ENCODE data around the gene SMIM31. TPM values are rescaled to one million over a fixed set of nuclear protein-coding genes. Genes with fewer than 3 reads are reported as not detected.

Gene SMIM31
- total and polyA plus RNA-seq, 9 of the 15 experiments (the other 6 are each of a cell fraction or from before 2014, with no cell fraction given) = not detected

DNA sequence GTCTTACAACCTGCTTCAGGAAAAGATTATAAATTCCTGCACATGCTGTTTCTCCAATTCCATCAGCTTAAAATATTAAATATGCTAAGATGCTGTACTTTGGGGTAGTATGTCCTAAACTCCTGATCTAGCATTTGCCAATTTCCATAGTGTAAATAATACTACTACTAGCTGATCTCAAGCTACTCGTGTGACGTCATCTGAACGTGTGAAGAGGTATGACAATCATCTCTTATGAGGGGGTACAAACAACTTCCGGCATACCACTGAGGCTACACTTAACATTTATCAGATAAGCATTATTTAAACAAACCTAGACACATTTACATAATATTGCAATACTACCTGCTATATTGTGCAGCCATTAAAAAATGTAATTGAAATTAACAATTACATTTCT is 70.7 kb downstream of the SMIM31 start (continued):
- TF ChIP-seq SNRNP70 (optimal IDR thresholded peaks at IDR 0.05; ENCODE audit: low read depth, low read length) (no peak), HDAC3 (IDR thresholded peaks at IDR 0.05; ENCODE audit: borderline replicate concordance, partially characterized antibody) (no peak)

DNA sequence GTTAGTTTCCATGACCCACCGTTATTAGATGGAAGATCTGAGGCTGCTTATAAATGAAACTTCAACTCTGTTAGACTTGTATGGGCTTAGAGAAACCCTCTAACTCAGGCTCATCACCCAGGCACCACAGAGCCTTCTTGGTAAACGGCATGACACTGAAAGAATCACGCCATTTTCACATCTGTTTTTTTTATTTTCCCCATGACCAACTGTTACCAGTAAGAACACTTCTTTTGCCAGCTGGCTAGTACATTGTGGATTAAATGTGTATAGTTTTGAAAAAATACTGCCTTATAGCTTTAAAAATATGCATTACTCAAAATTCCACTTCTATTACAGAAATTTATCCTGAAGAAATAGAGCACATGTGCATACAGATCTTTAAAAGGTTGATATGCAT is 75.0 kb downstream of the SMIM31 start:
- no peaks in the 10 kb centered on the region for H3K36me3 ChIP-seq (ENCODE audit: control insufficient read depth, insufficient read depth, low read length)
- no peaks in the 10 kb centered on the region for H3K27me3 ChIP-seq (ENCODE audit: control insufficient read depth in 2 of 2, insufficient read depth in 2 of 2, low read length in 2 of 2)
- no peak overlapping the region for H3K4me2 ChIP-seq (ENCODE audit: insufficient read depth, low read length)
- H3K9me1 ChIP-seq (ENCODE audit: control insufficient read depth, insufficient read depth, low read length) = no peaks in the 10 kb centered on the region
- no peak overlapping the region for H3K4me3 ChIP-seq
- no peaks in the 10 kb centered on the region for H3K79me2 ChIP-seq (ENCODE audit: control insufficient read depth, insufficient read depth, low read length)
- H4K20me1 ChIP-seq (replicated peaks; ENCODE audit: control insufficient read depth, insufficient read depth, low read length) = no peaks in the 10 kb centered on the region
- CTCF ChIA-PET (ENCODE audit: low intra/inter-chr PET ratio) = no interaction called here
- in situ Hi-C loops (cut with MboI) (no loop called here), intact Hi-C loops (cut with micrococcal nuclease) (no loop called here)
- BruUV-seq (replicated peaks) = no TSS peak
- H3K9ac ChIP-seq (ENCODE audit: insufficient read depth in 1 of 2, low read depth in 2 of 2, low read length in 2 of 2) = no peak overlapping the region
- no peak overlapping the region for H2AFZ ChIP-seq (ENCODE audit: low read depth, low read length)
- ATAC-seq (no peak), DNase-seq (ENCODE audit: extremely low read depth in 1 of 4, low spot score in 3 of 4) (no peak), FAIRE-seq (no peak)
- no peaks in the 10 kb centered on the region for H3K9me3 ChIP-seq (replicated peaks; ENCODE audit: control insufficient read depth, insufficient read depth, low read depth, low read length)
- POLR2A ChIA-PET = interaction anchor here (0.6 kb wide), 1 partner anchor 30 kb away, joined by 3 read pairs; no protein-coding TSS in a partner anchor
- WGBS (ENCODE audit: insufficient coverage, low coverage, missing lambda C conversion rate) = 2% methylated on average over 3 of the region's 3 CpGs
- no peaks in the 10 kb centered on the region for H3K4me1 ChIP-seq (replicated peaks in 1 of 2; ENCODE audit: control insufficient read depth in 2 of 2, insufficient read depth in 2 of 2, low read length in 2 of 2)
- H3K27ac ChIP-seq (ENCODE audit: extremely low read depth, low read depth, low read length) = no peak overlapping the region
- TF ChIP-seq, protein P1, sequence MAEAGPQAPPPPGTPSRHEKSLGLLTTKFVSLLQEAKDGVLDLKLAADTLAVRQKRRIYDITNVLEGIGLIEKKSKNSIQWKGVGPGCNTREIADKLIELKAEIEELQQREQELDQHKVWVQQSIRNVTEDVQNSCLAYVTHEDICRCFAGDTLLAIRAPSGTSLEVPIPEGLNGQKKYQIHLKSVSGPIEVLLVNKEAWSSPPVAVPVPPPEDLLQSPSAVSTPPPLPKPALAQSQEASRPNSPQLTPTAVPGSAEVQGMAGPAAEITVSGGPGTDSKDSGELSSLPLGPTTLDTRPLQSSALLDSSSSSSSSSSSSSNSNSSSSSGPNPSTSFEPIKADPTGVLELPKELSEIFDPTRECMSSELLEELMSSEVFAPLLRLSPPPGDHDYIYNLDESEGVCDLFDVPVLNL (CRISPR knock-in tag; IDR thresholded peaks at IDR 0.05; ENCODE audit: low read depth) = no peak
- TF ChIP-seq HDAC3 (IDR thresholded peaks at IDR 0.05; ENCODE audit: borderline replicate concordance, partially characterized antibody) = no peak
- TF ChIP-seq TAF1 (IDR thresholded peaks at IDR 0.05; ENCODE audit: control insufficient read depth, extremely low read depth, insufficient read depth, low read length, severe bottlenecking) = no peak
- TF ChIP-seq ZNF668 (CRISPR knock-in tag; IDR thresholded peaks at IDR 0.05) = no peak
- no peak for TF ChIP-seq THRAP3 (IDR thresholded peaks at IDR 0.05; ENCODE audit: borderline replicate concordance)
- no peak for TF ChIP-seq SIX5 (IDR thresholded peaks at IDR 0.05; ENCODE audit: borderline replicate concordance in 1 of 2, insufficient read depth in 1 of 2, low read depth in 1 of 2, low read length in 2 of 2)
- no peak for TF ChIP-seq ZSCAN32 (CRISPR knock-in tag; IDR thresholded peaks at IDR 0.05)
- no peak for TF ChIP-seq POLR2A (conservative IDR thresholded peaks at IDR 0.05)
- TF ChIP-seq POLR2H (tag; IDR thresholded peaks at IDR 0.05; ENCODE audit: low read depth) = no peak
- no peak for TF ChIP-seq DIDO1 (tag; IDR thresholded peaks at IDR 0.05; ENCODE audit: low read depth)
- no peak for TF ChIP-seq FOXP1 (CRISPR knock-in tag; IDR thresholded peaks at IDR 0.05)
- no peak for TF ChIP-seq SMC3 (conservative IDR thresholded peaks at IDR 0.05; ENCODE audit: insufficient read depth, low read depth, low read length)
- no peak for TF ChIP-seq ZC3H8 (IDR thresholded peaks at IDR 0.05)
- TF ChIP-seq, protein P2, sequence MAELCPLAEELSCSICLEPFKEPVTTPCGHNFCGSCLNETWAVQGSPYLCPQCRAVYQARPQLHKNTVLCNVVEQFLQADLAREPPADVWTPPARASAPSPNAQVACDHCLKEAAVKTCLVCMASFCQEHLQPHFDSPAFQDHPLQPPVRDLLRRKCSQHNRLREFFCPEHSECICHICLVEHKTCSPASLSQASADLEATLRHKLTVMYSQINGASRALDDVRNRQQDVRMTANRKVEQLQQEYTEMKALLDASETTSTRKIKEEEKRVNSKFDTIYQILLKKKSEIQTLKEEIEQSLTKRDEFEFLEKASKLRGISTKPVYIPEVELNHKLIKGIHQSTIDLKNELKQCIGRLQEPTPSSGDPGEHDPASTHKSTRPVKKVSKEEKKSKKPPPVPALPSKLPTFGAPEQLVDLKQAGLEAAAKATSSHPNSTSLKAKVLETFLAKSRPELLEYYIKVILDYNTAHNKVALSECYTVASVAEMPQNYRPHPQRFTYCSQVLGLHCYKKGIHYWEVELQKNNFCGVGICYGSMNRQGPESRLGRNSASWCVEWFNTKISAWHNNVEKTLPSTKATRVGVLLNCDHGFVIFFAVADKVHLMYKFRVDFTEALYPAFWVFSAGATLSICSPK (IDR thresholded peaks at IDR 0.05; ENCODE audit: borderline replicate concordance) = no peak
- TF ChIP-seq SMARCC2 (IDR thresholded peaks at IDR 0.05; ENCODE audit: low read depth) = no peak
- no peak for TF ChIP-seq MAFG (tag; conservative IDR thresholded peaks at IDR 0.05)
- no peak for TF ChIP-seq CBFB (CRISPR knock-in tag; IDR thresholded peaks at IDR 0.05)
- no peak for TF ChIP-seq PYGO2 (tag; IDR thresholded peaks at IDR 0.05)
- no peak for TF ChIP-seq NR2F6 (CRISPR knock-in tag; IDR thresholded peaks at IDR 0.05)
- TF ChIP-seq TAF9B (IDR thresholded peaks at IDR 0.05; ENCODE audit: partially characterized antibody) = no peak
